ENCODE data around the gene DDX60.
"Not testable (repeated sequence)": the region's sequence is repeated elsewhere in the genome, so short reads cannot be mapped to it uniquely, and the experiment has no call there.

The DDX60 gene

GRCh38 chr4:168330575-168330974 is 12.0 kb upstream of the DDX60 start:
- not testable (repeated sequence) for H3K4me1 ChIP-seq (ENCODE audit: control insufficient read depth, insufficient read depth, low read length); H3K27me3 ChIP-seq (ENCODE audit: control insufficient read depth, insufficient read depth, low read length); H3K9me3 ChIP-seq (ENCODE audit: control insufficient read depth, low read length); H3K4me3 ChIP-seq (ENCODE audit: low read length); H3K9ac ChIP-seq (ENCODE audit: low read length); H3K36me3 ChIP-seq (ENCODE audit: control insufficient read depth, insufficient read depth, low read length)

DNA sequence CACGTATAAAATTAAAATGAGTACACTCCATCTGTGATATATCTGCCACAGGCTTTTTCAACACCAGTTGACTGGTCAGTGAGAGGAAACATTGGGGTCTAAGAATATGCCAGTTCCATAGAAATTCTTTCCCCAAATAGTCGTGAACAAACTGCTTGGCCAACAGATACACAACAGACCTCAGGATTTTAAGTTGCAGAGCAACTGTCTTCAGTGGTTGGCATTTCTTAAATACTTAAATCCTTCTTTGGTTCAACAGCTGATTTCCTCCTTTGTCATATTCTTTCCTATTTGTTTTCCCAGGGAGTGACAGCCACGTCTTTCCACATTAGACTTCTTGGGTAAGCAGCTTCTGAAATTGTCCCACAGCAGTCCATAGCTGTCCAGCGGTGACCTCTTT is 7.0 kb upstream of the DDX60 start:
- H3K9ac ChIP-seq (ENCODE audit: low read length): no peak overlapping the region
- H3K36me3 ChIP-seq (ENCODE audit: control insufficient read depth, insufficient read depth, low read length): no peaks in the 10 kb centered on the region
- no peaks in the 10 kb centered on the region for H3K9me3 ChIP-seq (ENCODE audit: control insufficient read depth, low read length)
- H3K27me3 ChIP-seq (ENCODE audit: control insufficient read depth, insufficient read depth, low read length): no peaks in the 10 kb centered on the region
- peaks cover 10% of the 10 kb centered on the region for H3K4me1 ChIP-seq (ENCODE audit: control insufficient read depth, insufficient read depth, low read length)
- no peak overlapping the region for H3K4me3 ChIP-seq (ENCODE audit: low read length)

DNA sequence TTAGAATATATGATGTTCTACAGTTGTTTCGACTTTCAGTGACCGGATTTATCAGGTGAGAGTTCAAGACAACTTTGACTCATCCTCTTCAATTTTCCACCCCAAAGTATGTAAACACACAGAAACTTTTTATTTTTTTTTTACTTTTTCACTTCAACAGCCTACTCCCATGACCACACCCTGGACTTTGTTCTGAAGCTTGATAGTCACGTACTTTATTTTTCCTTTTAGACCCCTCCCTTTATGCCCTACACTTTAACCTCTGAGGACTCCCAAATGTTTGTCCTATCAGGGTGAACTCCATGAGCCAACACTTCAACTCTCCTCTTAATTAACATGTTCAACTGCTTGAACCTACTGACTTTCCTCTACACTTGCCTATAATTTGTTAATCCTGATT is 2.5 kb upstream of the DDX60 start:
- peaks cover 23% of the 10 kb centered on the region for H3K4me1 ChIP-seq (ENCODE audit: control insufficient read depth, insufficient read depth, low read length)
- H3K27me3 ChIP-seq (ENCODE audit: control insufficient read depth, insufficient read depth, low read length): no peaks in the 10 kb centered on the region
- no peak overlapping the region for H3K4me3 ChIP-seq (ENCODE audit: low read length)

DNA sequence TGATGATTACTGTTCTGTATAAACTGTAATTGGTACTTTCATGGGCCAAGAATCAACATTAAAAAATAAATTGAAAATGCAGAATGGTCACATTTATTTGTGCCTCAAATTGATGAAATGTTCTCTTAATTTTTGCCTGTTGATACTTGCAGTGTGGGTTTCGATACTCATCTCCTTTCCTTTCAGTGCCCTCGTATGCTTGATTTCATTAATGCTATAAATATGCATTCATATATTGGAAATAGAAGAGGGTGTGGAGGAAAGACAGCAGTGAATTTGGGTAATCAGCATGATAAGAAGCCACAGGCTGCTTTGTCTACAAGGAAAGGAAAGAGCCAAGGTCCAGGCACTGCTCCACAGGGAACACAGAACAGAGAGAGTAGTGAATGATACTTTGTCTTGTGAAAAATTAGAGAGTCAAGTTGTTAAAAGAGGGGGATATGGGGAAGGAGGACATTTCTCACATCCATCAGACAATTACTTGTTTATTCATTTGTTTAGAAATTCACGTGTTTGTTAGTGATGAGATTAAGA is 1.0 kb upstream of the DDX60 start:
- no peaks in the 10 kb centered on the region for H3K27me3 ChIP-seq (ENCODE audit: control insufficient read depth, insufficient read depth, low read length)
- H3K9me3 ChIP-seq (ENCODE audit: control insufficient read depth, low read length): no peaks in the 10 kb centered on the region
- peaks cover 23% of the 10 kb centered on the region for H3K4me1 ChIP-seq (ENCODE audit: control insufficient read depth, insufficient read depth, low read length)
- no peaks in the 10 kb centered on the region for H3K36me3 ChIP-seq (ENCODE audit: control insufficient read depth, insufficient read depth, low read length)
- H3K9ac ChIP-seq (ENCODE audit: low read length): peak overlapping the region; percentile 35
- peak overlapping the region; percentile 21 for H3K4me3 ChIP-seq (ENCODE audit: low read length)

More for the DNA sequence above, 2.5 kb upstream of the DDX60 start:
- no peak overlapping the region for H3K9ac ChIP-seq (ENCODE audit: low read length)
- H3K36me3 ChIP-seq (ENCODE audit: control insufficient read depth, insufficient read depth, low read length): no peaks in the 10 kb centered on the region
- no peaks in the 10 kb centered on the region for H3K9me3 ChIP-seq (ENCODE audit: control insufficient read depth, low read length)

DNA sequence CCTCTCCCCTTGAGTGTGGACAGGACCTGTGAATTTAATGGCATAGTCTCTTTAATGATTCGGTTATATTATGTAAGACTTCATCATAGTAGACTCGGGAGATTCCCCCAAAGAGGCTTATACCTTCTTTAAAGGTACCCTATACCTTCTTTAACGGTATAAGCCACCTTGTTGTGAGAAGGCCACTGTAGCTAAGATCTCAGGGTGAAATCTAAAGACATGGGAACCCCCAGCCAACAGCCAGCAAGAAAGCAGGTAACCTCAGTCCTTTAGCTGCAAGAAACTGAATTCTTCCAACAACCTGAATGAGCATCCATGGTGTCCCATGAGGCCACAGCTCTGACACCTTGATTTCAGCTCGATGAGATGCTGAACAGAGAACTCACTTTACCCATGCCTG is 931 bp downstream of the DDX60 start:
- H3K4me3 ChIP-seq (ENCODE audit: low read length): peak overlapping the region; percentile 96
- peak overlapping the region; percentile 98 for H3K9ac ChIP-seq (ENCODE audit: low read length)

GRCh38 chr4:168309781-168310180 is 8.8 kb downstream of the DDX60 start:
- Histone ChIP-seq H3K9me3 (ENCODE audit: control insufficient read depth, low read length) (no peaks in the 10 kb centered on the region), H3K36me3 (ENCODE audit: control insufficient read depth, insufficient read depth, low read length) (peaks cover 7% of the 10 kb centered on the region), H3K4me3 (ENCODE audit: low read length) (no peak overlapping the region), H3K27me3 (ENCODE audit: control insufficient read depth, insufficient read depth, low read length) (no peaks in the 10 kb centered on the region), H3K4me1 (ENCODE audit: control insufficient read depth, insufficient read depth, low read length) (peaks cover 6% of the 10 kb centered on the region), H3K9ac (ENCODE audit: low read length) (no peak overlapping the region)

More for the DNA sequence above, 931 bp downstream of the DDX60 start:
- no peaks in the 10 kb centered on the region for H3K9me3 ChIP-seq (ENCODE audit: control insufficient read depth, low read length)
- H3K36me3 ChIP-seq (ENCODE audit: control insufficient read depth, insufficient read depth, low read length): no peaks in the 10 kb centered on the region
- peaks cover 23% of the 10 kb centered on the region for H3K4me1 ChIP-seq (ENCODE audit: control insufficient read depth, insufficient read depth, low read length)
- H3K27me3 ChIP-seq (ENCODE audit: control insufficient read depth, insufficient read depth, low read length): no peaks in the 10 kb centered on the region

DNA sequence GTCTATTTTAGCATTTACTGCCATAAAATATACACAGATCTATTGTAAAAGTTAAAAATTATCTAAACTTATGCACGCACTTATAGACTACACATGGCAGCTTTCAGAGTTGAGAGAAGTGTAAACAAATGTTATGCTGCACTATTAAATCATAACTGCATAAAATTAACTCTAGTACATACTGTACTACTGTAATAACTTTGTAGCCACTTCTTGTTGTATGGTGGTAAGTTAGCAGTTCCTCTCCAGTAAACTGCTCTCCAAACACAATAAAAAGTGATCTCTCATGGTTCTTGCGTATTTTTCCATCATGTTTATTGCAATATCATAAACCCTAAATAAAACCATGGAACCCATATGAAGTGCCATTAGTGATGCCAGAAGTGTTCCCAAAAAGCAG is 9.6 kb downstream of the DDX60 start:
- H3K27me3 ChIP-seq (ENCODE audit: control insufficient read depth, insufficient read depth, low read length): no peaks in the 10 kb centered on the region
- H3K4me1 ChIP-seq (ENCODE audit: control insufficient read depth, insufficient read depth, low read length): peaks cover 6% of the 10 kb centered on the region
- H3K9me3 ChIP-seq (ENCODE audit: control insufficient read depth, low read length): no peaks in the 10 kb centered on the region
- peaks cover 7% of the 10 kb centered on the region for H3K36me3 ChIP-seq (ENCODE audit: control insufficient read depth, insufficient read depth, low read length)
- no peak overlapping the region for H3K4me3 ChIP-seq (ENCODE audit: low read length)
- H3K9ac ChIP-seq (ENCODE audit: low read length): no peak overlapping the region

DNA sequence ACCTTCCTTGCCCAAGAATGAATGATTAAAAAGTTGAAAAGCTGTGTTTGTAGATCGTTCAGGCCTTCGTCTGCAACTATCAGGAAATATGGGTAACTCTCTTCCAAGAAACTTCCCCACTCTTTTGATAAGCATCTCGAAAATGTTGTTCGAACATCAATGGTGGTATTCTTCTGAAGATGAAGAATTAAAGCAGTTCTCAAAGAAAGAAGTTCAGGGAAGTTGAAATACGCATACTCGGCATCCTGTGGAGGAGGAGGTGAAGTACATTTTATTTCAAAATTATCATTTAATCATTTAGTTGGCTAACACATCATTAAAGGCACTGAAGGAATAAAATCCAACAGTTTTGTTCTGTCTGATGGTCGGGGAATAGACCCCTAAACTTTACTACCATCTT is 12.1 kb downstream of the DDX60 start:
- Histone ChIP-seq H3K27me3 (ENCODE audit: control insufficient read depth, insufficient read depth, low read length) (no peaks in the 10 kb centered on the region), H3K9ac (ENCODE audit: low read length) (no peak overlapping the region), H3K9me3 (ENCODE audit: control insufficient read depth, low read length) (no peaks in the 10 kb centered on the region), H3K4me3 (ENCODE audit: low read length) (no peak overlapping the region), H3K4me1 (ENCODE audit: control insufficient read depth, insufficient read depth, low read length) (peaks cover 6% of the 10 kb centered on the region), H3K36me3 (ENCODE audit: control insufficient read depth, insufficient read depth, low read length) (peaks cover 7% of the 10 kb centered on the region)

DNA sequence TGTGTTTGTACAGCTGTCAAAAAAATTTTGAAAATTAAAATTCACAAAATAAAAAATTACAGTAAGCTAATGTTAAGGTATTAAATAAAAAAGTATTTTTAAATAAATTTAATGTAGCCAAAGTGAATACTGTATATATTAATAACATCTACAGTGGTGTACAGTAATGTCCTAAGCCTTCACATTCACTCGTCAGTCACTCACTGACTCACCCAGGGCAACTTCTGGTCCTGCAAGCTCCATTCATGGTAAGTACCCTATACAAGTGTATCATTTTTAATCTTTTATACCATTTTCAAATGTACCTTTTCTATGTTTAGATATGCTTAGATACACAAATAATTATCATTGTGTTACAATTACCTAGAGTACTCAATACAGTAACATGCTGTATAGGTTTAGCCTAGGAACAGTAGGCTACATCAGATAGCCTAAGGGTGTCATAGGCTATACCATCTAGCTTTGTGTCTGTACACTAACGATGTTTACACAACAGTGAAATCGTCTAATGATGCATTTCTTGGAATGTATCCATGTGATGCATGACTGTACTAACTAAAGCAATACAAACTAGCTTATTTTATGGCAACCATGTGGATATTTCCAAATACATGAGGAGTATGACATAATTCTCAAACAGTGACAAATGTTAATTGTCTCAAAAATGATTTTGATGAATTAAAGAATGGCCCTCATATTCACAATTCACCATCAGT is 13.7 kb downstream of the DDX60 start:
- Histone ChIP-seq H3K9me3 (ENCODE audit: control insufficient read depth, low read length) (no peaks in the 10 kb centered on the region), H3K36me3 (ENCODE audit: control insufficient read depth, insufficient read depth, low read length) (peaks cover 7% of the 10 kb centered on the region), H3K27me3 (ENCODE audit: control insufficient read depth, insufficient read depth, low read length) (no peaks in the 10 kb centered on the region), H3K9ac (ENCODE audit: low read length) (no peak overlapping the region), H3K4me3 (ENCODE audit: low read length) (no peak overlapping the region), H3K4me1 (ENCODE audit: control insufficient read depth, insufficient read depth, low read length) (peaks cover 5% of the 10 kb centered on the region)

GRCh38 chr4:168303430-168303829 is 15.1 kb downstream of the DDX60 start:
- not testable (repeated sequence) for H3K9ac ChIP-seq (ENCODE audit: low read length); H3K36me3 ChIP-seq (ENCODE audit: control insufficient read depth, insufficient read depth, low read length); H3K9me3 ChIP-seq (ENCODE audit: control insufficient read depth, low read length); H3K4me3 ChIP-seq (ENCODE audit: low read length); H3K27me3 ChIP-seq (ENCODE audit: control insufficient read depth, insufficient read depth, low read length); H3K4me1 ChIP-seq (ENCODE audit: control insufficient read depth, insufficient read depth, low read length)

- H3K9ac ChIP-seq (ENCODE audit: low read length): no peak overlapping the region
- H3K4me1 ChIP-seq (ENCODE audit: control insufficient read depth, insufficient read depth, low read length): no peaks in the 10 kb centered on the region
- peaks cover 8% of the 10 kb centered on the region for H3K36me3 ChIP-seq (ENCODE audit: control insufficient read depth, insufficient read depth, low read length)
- no peaks in the 10 kb centered on the region for H3K27me3 ChIP-seq (ENCODE audit: control insufficient read depth, insufficient read depth, low read length)
- H3K4me3 ChIP-seq (ENCODE audit: low read length): no peak overlapping the region
- no peaks in the 10 kb centered on the region for H3K9me3 ChIP-seq (ENCODE audit: control insufficient read depth, low read length)
Measured at GRCh38 chr4:168293386-168293975, 25.1 kb downstream of the DDX60 start.

DNA sequence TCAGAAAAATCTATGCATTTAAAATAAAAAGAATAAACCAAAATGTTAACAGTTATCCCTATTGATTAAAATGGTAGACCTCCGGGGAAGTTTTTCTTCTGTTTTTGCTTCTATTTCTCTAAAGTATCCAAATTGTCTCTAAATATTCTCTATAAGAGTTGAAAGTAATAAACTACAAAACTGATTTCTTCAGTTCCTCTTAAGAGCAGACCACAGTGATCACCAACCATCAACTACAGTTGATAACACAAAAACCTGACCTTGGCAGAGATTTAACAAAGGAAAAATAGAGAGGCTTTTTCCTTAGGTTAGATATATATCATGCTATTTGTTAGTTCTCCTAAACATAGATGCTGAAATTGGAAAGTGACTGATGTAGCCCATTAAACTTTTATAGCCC is 27.3 kb downstream of the DDX60 start:
- Histone ChIP-seq H3K4me3 (ENCODE audit: low read length) (no peak overlapping the region), H3K9me3 (ENCODE audit: control insufficient read depth, low read length) (no peaks in the 10 kb centered on the region), H3K27me3 (ENCODE audit: control insufficient read depth, insufficient read depth, low read length) (no peaks in the 10 kb centered on the region), H3K9ac (ENCODE audit: low read length) (no peak overlapping the region), H3K36me3 (ENCODE audit: control insufficient read depth, insufficient read depth, low read length) (peaks cover 8% of the 10 kb centered on the region), H3K4me1 (ENCODE audit: control insufficient read depth, insufficient read depth, low read length) (no peaks in the 10 kb centered on the region)

Data from mucosa of stomach (tissue), 1 donor.